ENCODE data around the gene NR5A1.

NR5A1 gene

DNA sequence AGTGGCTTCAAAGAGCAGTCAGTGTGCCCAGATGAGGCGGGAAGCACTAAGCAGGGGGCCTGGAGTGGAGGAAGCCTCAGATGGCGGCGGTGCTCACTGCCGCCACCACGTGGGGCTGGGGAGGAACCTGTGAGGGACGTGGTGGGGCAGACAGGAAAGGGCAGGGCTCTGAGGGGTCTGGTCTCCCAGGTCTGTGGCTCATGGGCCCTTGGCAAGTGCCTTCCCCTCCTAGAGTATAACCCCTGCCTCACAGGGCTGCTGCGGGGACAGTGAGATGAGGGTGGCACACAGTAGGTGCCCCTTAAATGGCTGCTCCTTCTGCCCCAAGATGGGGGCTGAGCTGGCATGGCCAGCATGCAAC is 26.6 kb downstream of the NR5A1 start:
- DNase-seq (ENCODE audit: low spot score) = no peak

DNA sequence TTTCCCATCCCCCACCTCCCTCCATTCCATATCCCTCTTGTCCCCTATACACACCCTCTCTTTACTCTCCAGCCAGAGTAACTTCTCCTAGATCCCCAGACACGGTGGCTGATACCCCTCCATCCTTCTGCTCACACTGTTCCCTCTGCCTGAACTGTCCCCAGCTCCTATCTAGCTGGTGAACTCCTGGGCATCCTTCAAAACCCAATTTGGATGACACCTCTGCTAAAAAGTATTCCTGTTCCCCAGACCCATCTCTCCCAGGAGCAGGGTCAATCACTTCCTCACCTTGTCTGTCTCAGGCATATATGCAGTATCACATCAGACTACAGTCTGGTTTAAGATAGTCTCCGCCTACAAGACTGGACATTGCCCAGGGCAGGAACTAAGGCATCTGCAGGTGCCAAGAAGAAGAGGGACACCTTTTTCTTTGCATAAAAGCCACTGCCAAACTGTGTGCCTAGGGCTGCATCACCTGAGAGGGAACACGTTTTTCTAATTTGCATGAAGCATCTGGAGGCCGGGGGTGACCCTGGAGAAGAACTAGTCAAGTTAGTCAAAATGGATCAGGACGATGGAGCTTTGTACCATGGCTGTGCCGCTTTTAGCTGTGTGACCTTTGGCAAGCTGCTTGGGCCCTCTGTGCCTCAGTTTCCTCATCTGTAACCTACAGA is 27.1 kb downstream of the NR5A1 start:
- no peak for DNase-seq (ENCODE audit: low spot score)

GRCh38 chr9:124479371-124479770 is 27.8 kb downstream of the NR5A1 start:
- no peak for DNase-seq (ENCODE audit: low spot score)

DNA sequence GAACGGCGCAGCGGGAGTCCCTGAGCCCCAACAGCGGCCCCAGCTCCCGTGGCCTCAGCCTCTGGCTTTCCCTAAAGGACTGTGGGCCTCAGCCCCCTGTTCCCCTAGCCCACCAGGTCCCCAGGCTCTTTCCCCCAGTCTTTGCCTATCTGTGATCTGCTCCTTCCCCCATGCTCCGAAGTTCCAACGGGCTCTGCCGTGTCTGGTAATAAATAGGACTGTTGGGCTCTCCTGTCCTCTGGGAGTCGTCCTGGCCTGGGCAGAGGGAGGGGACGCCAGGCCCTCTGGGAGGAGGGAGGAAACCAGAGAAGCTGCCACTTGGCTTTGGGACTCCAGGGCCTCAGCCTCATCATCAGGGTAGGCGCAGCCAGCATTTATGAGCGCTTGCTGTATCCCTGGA is 28.8 kb downstream of the NR5A1 start:
- no peak for DNase-seq (ENCODE audit: low spot score)

- DNase-seq (ENCODE audit: low spot score) = no peak
Measured at GRCh38 chr9:124477648-124478285, 29.4 kb downstream of the NR5A1 start.

GRCh38 chr9:124477211-124477647 is 30.0 kb downstream of the NR5A1 start:
- no peak for DNase-seq (ENCODE audit: low spot score)

- no peak for DNase-seq (ENCODE audit: low spot score)
Measured at GRCh38 chr9:124475868-124476690, 31.1 kb downstream of the NR5A1 start.

DNA sequence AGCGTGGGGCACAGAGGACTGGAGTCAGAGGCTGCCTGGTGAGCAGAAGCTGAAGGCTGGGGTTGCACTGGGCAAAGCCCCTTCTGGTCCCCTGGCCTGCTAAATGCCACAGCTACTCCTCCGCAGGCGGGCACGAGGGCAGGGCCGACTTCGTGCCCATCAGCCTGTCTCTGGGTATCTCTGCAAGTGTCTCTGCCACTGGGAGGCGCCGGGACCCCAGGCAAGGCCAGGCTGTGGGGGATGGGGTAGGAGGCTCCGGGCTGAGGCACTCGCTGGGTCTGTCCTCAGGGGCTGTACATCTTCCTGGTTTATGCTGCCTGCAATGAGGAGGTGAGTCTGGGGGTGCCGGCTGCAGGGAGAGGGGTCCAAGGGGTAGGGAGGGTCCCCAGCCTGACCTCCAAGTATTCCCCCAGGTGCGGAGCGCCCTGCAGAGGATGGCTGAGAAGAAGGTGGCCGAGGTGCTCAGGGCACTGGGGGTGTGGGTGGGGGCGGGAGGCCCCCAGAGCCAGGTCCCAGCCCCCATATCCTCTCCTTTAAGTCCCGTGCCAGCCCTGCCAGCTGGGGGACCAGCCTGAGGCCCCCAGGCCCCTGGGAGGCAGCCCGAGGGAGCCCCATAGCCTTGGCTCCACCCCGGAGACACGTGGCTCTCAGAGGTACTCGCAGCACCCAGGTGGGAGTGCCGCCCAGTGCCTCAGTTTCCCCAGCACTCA is 31.9 kb downstream of the NR5A1 start:
- DNase-seq (ENCODE audit: low spot score) = no peak

DNA sequence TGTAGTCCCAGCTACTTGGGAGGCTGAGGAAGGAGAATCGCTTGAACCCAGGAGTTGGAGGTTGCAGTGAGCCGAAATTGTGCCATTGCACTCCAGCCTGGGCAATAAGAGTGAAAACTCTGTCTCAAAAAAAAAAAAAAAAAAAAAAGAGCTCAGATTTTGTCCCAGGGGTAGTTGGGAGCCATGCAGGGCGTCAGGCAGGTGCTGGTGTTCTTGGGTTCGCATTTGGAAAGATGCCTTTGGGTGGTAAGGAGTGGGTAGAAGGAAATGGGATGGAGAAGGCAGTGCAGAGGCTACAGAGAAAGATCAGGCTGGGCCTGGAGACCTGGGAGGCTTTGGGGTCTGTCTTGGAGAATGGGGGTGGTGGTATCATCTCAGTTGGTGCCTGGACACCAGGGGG is 33.0 kb downstream of the NR5A1 start:
- DNase-seq (ENCODE audit: low spot score) = no peak

DNA sequence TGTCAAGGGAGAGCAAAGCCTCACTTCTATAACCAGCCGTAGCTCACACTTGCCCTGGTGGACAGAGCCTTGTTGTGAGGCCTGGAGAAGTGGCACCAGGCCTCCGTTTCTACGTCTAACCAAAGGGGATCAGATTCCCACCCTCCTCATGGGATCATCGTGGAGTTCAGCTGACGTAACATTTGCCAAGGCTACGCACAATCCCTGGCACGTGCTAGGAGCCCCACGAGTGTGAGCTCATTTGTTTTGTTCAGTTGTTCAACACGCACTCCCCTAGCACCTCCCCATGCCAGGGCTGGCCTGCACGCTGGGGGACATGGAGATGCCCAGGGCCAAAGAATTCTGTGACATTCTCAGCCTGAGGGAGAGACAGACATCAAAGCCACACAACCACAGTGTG is 33.9 kb downstream of the NR5A1 start:
- DNase-seq (ENCODE audit: low spot score) = no peak

DNA sequence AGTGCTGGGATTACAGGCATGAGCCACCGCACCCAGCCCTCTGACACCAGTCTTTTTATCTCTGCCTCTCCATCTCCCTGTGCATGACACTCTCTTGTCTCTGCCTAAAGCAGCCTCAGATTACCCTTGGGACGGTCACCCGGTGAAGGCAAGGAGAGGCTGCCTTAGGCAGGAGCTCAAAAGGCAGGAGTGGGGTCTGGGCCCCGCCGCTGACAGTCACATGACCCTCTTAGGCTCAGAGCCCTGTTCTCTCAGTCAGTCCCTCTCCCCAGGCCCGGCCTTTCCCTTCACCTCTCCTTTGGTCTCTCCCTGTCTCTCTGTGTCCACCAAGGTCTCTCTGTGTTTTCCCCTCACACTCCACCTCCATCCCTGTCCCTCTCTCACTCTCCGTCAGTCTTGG is 34.4 kb downstream of the NR5A1 start:
- no peak for DNase-seq (ENCODE audit: low spot score)

- no peak for DNase-seq (ENCODE audit: low spot score)
Measured at GRCh38 chr9:124471761-124472160, 35.4 kb downstream of the NR5A1 start.

DNA sequence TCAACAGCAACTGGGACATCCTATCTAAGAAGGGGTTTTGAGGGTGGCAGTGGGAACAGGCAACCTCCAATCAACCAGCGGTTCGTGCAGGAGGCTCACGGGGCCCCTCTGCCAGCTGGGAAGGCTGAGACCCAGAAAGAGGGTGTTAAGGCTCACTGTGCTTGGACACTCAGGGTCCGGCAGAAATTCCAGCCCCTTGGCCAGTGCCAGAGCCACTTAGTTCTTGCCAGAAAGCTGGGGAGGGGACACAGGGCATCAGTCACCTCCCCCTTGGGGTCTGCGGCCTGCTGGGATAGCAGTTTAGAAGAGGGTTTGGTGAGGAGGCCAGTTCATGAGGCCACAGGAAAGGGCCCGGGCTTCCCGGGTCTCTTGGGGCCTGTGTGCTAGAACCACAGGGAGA is 36.5 kb downstream of the NR5A1 start:
- no peak for DNase-seq (ENCODE audit: low spot score)

DNA sequence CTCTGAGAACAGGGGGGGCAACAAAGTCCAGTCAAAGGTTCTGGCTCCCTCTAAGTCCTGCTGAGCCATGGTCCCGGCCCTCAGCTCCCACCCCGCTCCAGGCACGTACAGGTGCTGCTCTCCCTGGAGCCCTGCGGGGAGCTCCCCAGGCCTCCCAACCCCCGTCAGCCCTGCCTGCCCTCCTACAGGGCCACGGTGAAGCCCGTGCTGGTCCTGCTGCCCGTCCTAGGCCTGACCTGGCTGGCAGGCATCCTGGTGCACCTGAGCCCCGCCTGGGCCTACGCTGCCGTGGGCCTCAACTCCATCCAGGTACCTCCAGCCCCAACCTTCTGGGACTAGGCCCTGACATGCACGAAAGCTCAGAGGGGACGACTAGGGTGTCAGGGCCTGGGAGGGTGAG is 36.9 kb downstream of the NR5A1 start:
- no peak for DNase-seq (ENCODE audit: low spot score)

- DNase-seq (ENCODE audit: low spot score) = no peak
Measured at GRCh38 chr9:124469011-124469832, 38.0 kb downstream of the NR5A1 start.

DNA sequence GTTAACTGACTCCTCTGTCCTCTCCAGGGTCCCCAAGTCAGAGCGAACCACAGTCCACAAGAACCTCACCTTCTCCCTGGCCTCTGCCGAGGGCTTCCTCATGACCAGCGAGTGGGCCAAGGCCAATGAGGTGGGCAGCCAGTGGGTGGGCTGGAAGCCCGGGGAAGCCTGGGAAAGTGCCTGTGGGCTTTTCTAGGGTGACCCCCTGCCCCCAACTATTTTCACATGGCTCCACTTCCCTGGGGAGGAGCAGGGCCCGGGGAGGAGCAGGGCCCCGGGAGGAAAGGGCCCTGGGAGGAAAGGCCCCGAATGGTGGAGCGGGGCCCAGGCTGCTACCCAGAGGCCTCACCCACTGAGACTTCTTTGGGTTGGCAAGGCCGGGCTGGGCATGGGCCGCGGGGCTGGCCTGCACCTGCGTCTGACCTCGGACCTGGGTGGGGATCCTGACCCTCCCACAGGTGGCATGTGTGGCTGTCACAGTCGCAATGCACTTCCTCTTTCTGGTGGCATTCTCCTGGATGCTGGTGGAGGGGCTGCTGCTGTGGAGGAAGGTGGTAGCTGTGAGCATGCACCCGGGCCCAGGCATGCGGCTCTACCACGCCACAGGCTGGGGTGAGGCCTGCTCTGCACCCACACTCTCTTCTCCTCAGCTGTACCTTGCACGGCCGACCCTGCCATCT is 39.0 kb downstream of the NR5A1 start:
- DNase-seq (ENCODE audit: low spot score) = no peak

- DNase-seq (ENCODE audit: low spot score) = no peak
Measured at GRCh38 chr9:124467410-124468060, 39.7 kb downstream of the NR5A1 start.

GRCh38 chr9:124465736-124466135 is 41.5 kb downstream of the NR5A1 start:
- DNase-seq (ENCODE audit: low spot score) = no peak

DNA sequence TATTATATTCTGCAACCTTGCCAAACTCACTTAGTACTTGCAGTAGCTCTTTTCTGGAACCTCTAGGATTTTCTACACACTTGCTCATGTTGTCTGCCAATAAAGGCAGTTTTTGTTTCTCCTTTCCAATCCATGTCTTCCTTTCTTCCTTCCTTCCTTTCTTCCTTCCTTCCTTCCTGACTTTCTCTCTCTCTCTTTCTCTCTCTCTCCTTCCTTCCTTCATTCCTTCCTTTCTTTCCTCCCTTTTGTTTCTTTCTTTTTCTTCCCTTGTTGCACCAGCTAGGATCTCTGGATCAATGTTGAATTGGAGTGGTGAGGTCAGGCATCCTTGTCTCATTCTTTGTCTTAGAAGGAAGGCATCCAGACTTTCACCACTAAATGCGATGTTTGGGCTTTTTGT is 44.5 kb downstream of the NR5A1 start:
- no peak for DNase-seq (ENCODE audit: low spot score)

GRCh38 chr9:124458441-124458840 is 48.8 kb downstream of the NR5A1 start:
- no peak for DNase-seq (ENCODE audit: low spot score)
